ENCODE results near the gene KRT3.

KRT3 gene

DNA sequence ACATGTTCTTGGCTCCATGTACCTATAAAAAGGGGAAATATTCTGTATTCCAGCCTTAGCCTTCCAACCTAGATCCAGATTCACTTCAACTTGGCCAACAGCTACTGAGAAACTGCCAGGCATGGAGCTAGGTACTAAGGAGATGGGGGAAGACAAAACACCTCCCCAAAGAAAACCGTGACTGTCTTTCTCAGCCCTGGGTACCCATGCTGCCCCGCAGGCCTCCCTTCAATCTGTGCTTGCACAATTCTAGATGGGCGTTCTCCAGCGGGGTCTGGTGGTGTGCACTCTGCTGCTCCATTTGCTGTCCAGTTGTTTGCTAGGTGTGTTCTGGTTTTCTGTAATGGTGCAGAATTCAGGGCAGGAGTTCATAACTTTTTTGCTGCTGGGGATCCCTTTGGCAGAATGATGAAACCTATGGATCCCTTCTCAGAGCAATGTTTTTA is 18.8 kb upstream of the KRT3 start:
- no peak for DNase-seq

DNA sequence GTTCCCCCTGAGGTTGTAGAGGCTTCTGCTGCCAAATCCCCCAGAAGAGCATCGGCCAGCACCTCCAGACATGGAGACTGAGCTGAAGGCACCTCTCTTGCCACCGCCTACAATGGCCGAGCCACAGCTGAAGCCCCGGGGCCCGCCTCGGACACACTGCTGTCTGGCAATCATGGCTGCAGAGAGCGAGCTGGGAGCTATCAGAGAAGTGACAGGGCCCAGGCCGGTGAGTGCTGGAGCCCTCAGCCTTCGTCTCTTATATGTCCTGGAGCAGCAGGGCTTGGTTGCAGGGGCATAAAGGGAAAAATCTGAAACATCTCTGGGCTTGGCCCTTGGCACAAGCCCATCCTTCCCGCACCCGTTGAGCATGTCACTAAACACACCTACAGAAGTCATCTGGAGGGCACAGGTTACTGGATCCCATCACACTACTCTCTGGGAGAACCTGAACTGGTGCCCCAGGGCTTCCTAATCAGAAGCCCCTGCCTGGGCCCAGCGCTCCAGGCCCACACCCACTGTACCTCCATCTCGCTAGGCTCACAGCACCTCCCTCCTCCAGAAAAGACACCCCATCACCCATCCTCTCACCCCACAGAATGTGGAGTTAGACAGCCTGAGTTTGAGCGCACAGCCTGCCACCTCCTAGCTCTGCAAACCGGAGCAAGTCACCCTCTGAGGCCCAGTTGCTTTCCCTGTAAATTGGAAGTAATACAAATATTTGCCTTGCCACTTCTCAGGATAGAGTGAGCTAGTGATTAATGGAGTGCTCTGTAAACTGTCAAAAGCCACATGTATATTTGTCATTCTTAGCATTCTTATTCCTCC is 18.2 kb upstream of the KRT3 start, which contains the start of gene KRT4:
Gene KRT4 (minus strand): TSS at position 232 of the 825 bp plus-strand sequence. CDS start 58 bp downstream, at position 174.
- no peak for DNase-seq

DNA sequence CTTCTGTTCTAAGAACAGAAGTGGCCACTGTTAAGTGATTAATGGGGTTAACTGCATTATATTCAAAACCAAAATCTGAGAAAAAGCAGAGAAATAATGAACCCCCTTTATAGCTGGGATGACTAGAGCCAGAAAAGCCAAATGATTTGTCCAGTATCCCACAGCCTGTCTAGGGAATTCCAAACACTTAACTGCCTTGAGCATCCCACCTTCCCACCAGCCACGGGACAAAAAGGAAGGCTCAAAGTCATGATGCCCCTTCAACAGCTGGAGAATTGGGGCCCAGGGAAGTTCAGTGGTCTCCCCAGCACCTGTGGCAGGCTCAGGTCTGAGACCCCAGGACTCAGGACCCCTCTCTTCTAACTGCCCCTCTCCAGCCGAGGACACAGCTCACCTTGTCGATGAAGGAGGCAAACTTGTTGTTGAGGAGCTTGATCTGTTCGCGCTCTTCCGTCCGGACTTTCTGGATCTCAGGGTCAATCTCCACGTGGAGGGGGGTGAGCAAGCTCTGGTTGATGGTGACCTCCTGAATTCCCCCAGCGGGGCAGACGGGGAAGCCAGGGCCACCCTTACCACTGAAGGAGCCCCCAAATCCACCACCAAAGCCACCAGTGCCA is 17.4 kb upstream of the KRT3 start:
- no peak for DNase-seq

DNA sequence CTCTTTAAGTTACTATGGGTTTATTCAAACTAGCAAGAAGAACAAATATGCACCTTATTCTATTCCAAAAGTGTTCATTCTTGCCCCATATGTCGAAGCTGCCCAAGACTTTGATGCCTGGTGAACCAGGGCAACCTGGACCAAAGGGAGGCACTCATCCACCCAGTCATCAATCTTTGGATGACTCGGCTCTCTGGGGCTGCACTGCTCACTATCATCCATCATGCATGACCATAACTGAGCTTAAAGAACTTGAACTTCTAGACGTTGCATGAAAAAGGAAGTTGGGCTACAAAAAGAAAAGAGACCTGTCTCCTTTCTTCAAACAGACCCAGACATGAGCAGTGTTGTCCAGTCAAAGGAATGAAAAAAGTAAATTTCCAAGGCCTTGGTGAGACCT is 16.8 kb upstream of the KRT3 start:
- DNase-seq: no peak

DNA sequence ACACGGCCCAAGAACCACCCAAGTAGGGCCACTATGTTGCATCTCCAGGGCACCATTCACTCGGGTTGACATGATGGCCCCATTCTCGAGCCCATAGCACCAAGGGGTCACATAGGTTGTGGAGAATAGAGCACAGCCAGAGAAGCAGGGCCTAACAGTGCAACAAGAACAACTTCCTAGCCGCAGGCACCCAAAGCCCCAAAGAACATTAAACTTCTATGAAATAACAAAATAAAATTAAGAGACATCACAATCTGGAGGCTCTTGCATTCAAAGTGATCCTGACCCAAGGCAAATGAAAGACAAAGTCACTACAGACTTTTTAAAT is 16.1 kb upstream of the KRT3 start:
- DNase-seq: no peak

DNA sequence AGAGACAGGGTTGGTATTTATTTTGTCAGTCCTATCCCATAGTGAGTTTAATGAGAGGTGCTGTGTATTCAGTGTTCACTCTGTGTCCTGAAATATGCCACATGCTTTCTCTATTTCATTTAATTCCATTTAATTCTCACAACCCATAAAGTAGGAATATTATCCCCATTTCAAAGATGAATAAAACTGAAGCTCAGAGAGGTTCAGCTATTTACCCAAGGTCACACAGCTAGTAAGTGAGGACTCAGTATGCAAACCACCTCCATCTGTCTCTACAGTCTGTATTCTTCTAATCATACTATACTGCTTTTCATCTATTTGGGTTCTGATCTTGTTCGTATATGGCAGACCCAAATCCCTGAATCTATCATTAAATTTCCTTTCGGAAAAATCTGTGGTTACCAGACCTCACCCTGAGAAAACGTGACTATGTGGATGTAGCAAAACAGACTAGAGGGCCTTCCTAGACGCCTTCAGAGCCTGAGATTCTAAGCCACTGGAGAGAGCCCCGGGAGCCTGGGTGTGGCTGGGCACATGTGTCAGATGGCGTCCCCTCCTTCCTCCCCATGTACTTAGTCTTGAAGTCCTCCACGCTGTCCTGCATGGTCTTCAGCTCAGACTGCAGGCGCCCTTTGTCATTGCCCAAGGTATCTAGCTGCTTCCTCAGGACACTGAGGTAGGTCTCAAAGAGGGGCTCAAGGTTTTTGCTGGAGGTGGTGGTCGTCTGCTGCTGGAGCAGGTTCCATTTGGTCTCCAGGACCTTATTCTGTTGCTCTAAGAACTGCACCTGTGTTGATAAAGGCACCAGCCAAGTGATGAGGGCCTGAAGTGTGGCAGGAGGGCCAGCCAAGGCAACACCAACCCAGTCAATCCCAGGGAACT is 15.5 kb upstream of the KRT3 start:
- no peak for DNase-seq

DNA sequence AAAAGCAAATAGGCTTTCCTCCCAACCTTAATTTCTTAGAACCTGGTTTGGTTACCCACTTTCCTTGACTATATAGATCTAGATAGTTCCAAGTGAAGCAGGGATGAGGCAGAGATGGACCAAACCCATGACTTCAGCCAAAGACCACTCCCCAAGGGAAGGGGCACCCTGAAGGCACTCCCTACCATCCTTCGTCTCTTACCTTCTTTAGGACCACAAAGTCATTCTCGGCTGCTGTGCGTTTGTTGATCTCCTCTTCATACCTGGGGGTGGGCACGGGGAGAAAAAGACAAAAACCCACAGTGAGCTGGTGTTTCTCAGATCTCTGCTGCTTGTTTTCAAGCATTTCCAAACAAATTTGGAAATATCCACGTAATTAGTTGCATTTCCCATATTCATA is 14.6 kb upstream of the KRT3 start:
- DNase-seq: no peak

DNA sequence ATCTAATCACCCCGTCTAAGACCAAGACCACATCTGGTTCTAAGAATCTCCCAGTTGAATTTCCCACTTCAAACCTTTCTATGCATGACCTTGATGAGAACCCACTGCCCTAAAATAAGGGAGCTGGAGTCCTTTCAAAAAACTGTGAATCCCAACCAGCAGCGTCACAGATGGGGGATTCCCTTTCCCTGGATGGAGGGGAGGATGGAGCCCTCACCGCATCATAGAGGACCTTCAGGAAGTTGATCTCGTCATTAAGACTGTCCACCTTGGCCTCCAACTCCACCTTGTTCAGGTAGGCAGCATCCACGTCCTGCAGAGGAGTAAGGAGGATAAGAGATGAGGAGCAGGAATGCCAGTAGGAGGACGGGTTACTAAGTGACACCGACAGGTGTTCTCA is 13.2 kb upstream of the KRT3 start:
- DNase-seq: no peak

DNA sequence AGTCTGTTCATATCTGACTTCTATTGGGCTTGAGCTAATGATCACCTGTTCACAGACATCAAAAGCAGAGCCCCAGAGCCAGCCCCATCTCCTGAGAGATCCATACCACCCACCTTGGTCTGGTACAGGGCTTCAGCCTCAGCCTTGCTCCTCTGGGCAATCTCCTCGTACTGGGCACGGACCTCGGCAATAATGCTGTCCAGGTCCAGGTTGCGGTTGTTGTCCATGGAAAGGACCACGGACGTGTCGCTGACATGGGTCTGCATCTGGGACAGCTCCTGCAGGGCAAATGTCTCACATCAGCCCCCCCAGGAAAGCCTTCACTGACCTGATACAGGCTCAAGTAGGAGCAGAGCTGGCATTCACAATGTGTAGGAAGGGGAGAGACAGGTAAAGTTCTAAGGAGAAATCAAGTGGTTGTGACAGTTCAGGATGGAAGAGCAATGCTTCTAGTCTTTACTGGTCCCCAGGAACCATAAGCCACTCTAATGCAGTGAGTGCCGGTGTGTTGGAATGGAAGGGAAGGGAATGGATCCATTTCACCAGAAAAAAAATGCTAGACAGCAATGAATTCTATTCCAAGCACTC is 12.8 kb upstream of the KRT3 start:
- DNase-seq: no peak

DNA sequence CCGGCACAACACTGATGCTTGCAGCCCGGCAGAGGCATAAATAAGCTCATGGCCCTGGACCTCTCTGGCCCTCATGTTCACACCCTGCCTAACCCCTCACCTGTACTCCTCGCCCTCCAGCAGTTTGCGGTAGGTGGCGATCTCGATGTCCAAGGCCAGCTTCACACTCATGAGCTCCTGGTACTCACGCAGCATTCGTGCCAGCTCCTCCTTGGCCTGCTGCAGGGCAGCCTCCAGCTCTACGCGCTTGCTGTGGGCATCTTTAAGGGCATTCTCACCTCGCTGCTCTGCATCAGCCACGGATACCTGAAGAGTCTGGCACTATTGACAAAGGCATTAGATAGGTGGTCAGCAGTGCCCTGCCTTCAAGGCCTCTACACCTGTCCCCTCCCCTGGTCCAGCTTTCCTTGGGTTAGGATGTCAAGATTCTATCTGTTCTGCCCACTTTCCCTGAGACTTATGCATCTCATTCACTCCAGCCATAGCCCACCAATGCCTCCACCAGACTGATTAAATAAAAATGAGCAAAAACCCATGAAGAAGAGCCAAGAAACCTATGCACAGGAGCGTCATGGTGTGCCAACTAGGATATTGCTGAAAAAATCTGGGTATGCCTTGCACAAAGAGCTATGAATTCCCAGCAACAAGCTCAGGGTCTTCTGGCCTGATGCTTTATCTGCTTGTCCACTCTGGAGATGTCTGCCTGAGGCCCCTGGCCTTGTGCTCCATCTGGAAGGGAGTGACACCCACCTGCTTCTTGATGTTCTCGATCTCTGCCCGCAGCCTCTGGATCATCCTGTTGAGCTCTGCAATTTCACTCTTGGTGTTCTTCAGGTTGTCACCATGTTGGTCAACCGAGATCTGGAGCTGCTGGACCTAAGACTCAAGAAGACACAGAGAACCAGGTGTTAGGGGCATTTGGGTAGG is 11.9 kb upstream of the KRT3 start:
- no peak for DNase-seq

DNA sequence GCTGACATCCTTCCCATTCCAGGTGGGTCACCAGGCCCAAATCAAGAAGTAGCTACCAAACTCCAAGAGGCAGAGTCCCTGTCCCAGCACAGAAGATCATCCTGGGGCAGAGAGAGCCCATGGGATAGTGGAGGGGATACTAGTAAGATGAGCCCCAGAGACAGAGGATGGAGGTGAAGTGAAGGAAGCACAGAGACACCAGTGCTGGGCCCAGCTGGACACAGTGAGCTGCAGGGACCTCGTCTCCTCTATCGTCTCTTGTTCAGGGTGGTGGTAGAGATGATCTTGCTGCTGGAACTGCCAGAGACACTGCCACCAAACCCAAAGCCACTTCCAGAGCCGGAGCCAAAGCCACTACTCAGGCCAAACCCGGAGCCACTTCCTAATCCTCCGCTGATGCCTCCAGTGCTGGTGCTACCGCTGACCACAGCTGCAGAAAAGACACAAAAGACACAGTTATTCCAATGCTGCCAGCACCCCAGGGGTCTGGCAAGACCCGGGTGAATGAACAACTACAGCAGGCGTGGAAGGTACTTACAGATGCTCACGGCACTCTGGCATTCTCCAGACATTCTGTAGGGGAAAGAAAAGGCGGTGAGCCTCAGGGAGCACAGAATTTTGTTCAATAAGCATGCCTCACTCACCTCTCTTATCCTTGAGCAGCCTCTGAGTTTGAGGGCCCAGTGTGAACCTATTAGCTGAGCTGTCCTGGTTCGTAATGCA is 11.1 kb upstream of the KRT3 start:
- DNase-seq: no peak

DNA sequence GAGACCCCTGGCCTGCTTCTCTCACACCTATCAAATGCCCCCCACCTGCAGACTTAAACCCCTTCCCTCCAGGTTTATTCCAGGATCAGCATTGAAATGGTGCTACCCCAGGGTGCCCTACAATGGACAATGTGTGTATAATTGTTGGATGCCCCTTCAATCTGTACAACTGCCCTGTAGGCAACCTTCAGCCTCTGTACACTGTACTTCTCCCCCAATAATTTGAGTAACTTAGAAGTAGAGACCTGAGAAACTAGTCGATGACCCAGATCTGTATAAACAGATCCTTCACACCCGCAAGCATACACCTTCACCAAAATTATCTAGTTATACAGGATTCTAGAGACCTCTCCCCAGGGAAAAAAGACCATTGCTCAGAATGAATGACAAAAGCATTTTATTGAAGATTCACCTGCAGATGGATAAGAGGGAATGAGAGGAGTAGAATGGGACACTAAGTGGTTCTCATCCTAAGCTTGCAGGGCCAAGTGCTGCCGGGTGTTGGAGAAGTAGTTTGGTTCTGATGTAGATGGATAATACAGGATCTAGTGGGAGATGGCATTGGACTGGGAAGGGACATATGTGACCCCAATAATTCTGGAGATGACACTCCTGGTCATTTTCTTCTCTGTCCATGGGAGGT is 10.4 kb upstream of the KRT3 start:
- DNase-seq: no peak

DNA sequence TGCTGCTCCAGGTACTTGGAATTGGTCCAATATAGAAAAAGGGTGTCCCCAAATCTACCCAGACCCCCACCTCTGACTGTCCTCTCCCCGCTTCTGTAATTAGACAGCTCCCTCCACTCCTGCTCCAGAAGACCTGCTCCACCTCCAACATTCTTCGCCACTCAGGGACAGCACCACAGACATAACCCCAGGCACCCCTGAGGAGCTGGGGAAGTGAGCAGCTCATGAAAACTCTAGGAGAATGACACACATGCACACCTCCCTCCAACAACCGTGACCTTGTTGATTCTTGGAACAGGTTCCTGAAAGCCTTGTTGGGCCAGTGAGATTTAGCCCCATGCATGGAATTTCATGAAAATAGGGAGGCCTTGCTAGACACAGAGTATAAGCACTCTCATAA is 9.8 kb upstream of the KRT3 start:
- no peak for DNase-seq

DNA sequence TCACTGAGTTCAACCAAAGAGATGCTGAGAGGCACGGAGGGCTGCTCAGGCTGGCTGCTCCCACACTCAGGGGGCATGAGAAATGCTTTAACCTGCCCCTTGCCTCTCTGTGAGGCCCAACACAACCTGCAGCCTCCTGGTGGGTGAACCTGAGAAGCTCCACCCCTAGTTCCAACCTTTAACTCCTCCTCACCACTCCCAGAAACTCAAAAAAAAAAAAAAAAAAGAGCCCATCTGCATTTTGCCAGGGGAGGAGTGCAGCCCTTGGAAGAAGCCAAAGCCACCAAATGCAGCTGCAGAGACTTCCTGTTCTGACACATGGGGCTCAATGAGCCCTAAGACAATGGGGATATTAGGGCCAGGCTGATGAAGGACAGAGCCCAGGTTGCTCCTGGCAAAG is 9.1 kb upstream of the KRT3 start:
- DNase-seq: no peak

DNA sequence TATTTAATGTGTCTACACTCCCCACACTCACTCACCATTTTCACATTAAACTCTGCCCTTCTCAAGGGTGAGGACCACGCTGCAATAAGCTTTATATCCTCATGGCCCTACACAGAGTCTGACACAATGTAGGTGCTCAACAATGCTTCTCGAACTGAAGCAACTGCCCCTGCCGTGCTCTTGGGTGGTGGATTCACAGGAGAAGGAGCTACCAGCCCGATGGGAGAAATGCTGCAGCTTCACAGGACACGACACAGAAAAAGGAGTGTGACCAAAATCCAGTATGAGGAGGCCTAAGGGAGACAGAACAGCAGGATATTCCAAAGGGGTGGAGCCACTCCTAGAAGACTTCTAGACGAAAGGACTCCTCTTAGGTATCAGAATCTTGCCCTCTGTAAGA is 6.5 kb upstream of the KRT3 start:
- no peak for DNase-seq

DNA sequence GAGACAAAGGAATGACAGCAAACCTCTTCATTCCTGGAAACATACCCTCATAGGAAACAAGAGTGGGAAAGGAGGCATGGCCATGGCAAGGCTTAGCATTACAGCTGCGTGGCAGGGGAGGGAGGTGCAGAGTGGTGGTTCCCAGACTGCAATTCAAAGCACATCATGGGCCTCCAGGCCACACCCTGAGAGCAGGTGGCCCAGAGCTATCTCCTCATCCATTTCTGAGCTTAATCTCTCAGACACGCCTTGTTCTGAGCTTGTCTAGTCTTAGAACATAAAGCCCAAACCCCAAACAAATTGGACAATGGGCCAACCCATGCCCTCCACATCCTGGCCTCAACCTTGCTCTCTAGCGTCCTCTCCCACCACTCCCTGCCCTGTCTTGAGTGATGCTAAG is 5.9 kb upstream of the KRT3 start:
- no peak for DNase-seq

DNA sequence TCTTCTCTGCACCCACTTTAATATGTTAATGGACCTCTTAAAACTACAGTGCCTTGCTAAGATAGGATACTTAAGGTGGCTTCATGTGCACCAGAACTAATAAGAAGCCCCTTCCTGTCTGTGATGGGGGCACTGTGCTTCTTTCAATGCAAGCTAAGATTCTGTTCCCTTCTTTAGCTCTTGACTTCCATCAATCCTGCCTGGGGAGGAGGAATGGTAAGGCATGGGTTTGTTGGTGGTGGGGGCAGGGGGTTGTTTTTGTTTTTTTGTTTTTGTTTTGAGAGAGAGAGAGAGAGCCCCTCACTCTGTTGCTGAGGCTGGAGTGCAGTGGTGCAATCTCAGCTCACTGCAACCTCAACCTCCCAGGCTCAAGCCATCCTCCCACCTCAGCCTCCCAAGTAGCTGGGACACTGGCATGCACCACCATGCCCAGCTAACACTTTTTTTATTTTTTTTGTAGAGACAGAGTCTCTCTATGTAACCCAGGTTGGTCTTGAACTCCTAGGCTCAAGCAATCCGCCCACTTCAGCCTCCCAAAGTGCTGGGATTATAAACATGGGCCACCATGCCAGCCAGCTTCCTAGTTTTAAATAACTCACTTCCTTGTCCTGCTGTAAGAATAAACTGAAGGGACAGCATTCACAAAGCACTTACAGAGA is 4.5 kb upstream of the KRT3 start:
- DNase-seq: no peak

DNA sequence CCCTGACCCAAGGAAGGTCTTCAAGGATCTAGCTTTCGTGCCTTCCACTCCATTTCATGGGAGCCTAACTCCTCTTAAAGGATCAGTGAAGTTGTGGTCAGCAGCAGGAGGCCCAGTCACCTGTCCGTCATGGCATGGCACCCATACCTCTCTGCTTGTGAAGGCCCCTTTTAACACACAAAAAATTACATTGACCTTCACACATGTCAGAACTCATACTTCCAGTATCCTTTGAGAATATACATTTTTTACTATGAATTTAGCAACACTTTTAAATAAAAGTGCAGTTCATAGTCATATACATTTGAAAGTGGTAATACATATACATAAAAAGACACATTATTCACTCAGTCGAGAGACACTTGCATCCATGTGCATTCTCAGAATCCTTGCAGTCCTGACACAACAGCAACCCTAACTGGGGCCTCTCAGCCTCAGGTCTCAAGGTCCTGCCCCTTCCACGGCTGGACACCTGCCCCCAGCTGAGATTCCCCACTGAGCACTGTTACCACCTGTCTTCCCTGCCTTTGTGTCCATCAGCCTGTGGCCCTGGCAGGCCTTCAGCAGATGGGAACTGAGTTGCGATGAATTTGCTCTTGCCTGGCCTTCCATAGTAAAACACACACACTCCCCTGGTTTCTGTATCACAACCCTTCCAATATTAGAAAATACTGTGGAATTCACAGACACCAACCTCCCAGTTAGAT is 3.7 kb upstream of the KRT3 start:
- no peak for DNase-seq
